Endothelial cell of umbilical vein (primary cell): ENCODE data around the gene ARHGAP28.

Experiments
- CTCF ChIP-seq, 2 donors: IDR thresholded peaks; 1 replicate in 1 of 2; 2 replicates in 1 of 2; pipeline ENCODE4 v1.5.1; 2011; ENCODE audit warnings: low read length in 2 of 2, mild to moderate bottlenecking in 2 of 2, moderate library complexity in 2 of 2, control low read depth in 1 of 2, inconsistent platforms in 1 of 2, low read depth in 1 of 2; ENCODE audit not compliant: insufficient read depth in 1 of 2; ENCODE audit errors: extremely low read depth in 1 of 2
- EZH2 ChIP-seq: IDR thresholded peaks from 2 replicates; pipeline ENCODE4 v1.6.1; 2012; ENCODE audit warnings: borderline replicate concordance, low read depth, mild to moderate bottlenecking, moderate library complexity, low read length, inconsistent platforms; ENCODE audit not compliant: severe bottlenecking
- FOS ChIP-seq: IDR thresholded peaks from 2 replicates; pipeline ENCODE4 v1.6.1; 2011; ENCODE audit warnings: mild to moderate bottlenecking, low read length, moderate library complexity, borderline replicate concordance; ENCODE audit not compliant: insufficient read depth
- GATA2 ChIP-seq: IDR thresholded peaks from 2 replicates; pipeline ENCODE4 v1.7.0; 2011; ENCODE audit warnings: low read depth, mild to moderate bottlenecking, moderate library complexity, mixed read lengths, low read length; ENCODE audit not compliant: insufficient read length, insufficient read depth
- JUN ChIP-seq: IDR thresholded peaks from 2 replicates; pipeline ENCODE4 v1.6.1; 2011; ENCODE audit warnings: borderline replicate concordance, low read depth; ENCODE audit not compliant: insufficient read length, insufficient read depth
- MYC ChIP-seq: IDR thresholded peaks from one replicate; pipeline ENCODE4 v1.6.1; 2011; ENCODE audit warnings: mild to moderate bottlenecking, low read depth, low read length
- POLR2A ChIP-seq: IDR thresholded peaks from 2 replicates; pipeline ENCODE4 v1.6.1; 2012; ENCODE audit warnings: low read depth, mild to moderate bottlenecking, control low read depth, low read length
- POLR2AphosphoS5 ChIP-seq: IDR thresholded peaks from 2 replicates; pipeline ENCODE4 v1.6.1; 2012; ENCODE audit warnings: low read depth, mild to moderate bottlenecking, control low read depth, low read length, moderate library complexity; ENCODE audit not compliant: insufficient read depth
- TF ChIP-seq, protein P1 (sequence below): IDR thresholded peaks from 2 replicates; pipeline ENCODE4 v1.6.1; 2011; ENCODE audit not compliant: insufficient read depth, insufficient read length

- TF ChIP-seq CTCF (IDR thresholded peaks at IDR 0.05; ENCODE audit: extremely low read depth in 1 of 2, insufficient read depth in 1 of 2, low read depth in 1 of 2, low read length in 2 of 2), result no peak
- TF ChIP-seq JUN, result no peak
- TF ChIP-seq, protein P1, sequence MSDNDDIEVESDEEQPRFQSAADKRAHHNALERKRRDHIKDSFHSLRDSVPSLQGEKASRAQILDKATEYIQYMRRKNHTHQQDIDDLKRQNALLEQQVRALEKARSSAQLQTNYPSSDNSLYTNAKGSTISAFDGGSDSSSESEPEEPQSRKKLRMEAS, result no peak
- no peak for TF ChIP-seq EZH2
- no peak for TF ChIP-seq POLR2A
- no peak for TF ChIP-seq POLR2AphosphoS5
- no peak for TF ChIP-seq MYC
- no peak for TF ChIP-seq FOS
- TF ChIP-seq GATA2, result no peak
These were observed 113.8 kb downstream of the ARHGAP28 start for GRCh38 chr18:6843308-6843707.
